OCI-LY1 (cell line): ENCODE data around the gene SORBS1.

Experiments used
- H2AFZ ChIP-seq: fragments of 200-600 bp; sonication (generic), shearing (Covaris generic); 2 replicates; pipeline ENCODE4 v1.6.0; 2014; ENCODE audit warnings: antibody characterized with exemption, mild to moderate bottlenecking, low read length
- H3F3A ChIP-seq: fragments of 200-600 bp; sonication (generic), shearing (Covaris generic); 2 replicates; pipeline ENCODE4 v1.6.0; 2014; ENCODE audit warnings: mild to moderate bottlenecking, antibody characterized with exemption, low read length, moderate library complexity; ENCODE audit not compliant: insufficient read depth
- H3K27ac ChIP-seq: fragments of 200-600 bp; sonication (generic); 2 replicates; pipeline ENCODE4 v1.5.1; 2014; ENCODE audit warnings: low read length, mixed run types, mild to moderate bottlenecking, low read depth; ENCODE audit not compliant: poor library complexity, severe bottlenecking
- H3K27me3 ChIP-seq: fragments of 200-600 bp; sonication (generic); 2 replicates; pipeline ENCODE4 v1.6.0; 2014; ENCODE audit warnings: antibody characterized with exemption, mild to moderate bottlenecking, low read length, moderate library complexity; ENCODE audit not compliant: insufficient read depth
- H3K36me3 ChIP-seq: fragments of 200-600 bp; sonication (generic); 2 replicates; pipeline ENCODE4 v1.6.1; 2014; ENCODE audit warnings: mild to moderate bottlenecking, antibody characterized with exemption, low read length, moderate library complexity, mixed read lengths; ENCODE audit not compliant: insufficient read depth
- H3K4me1 ChIP-seq: fragments of 200-600 bp; sonication (generic); 2 replicates; pipeline ENCODE4 v1.5.1; 2014; ENCODE audit warnings: mild to moderate bottlenecking, low read length, moderate library complexity; ENCODE audit not compliant: insufficient read depth, severe bottlenecking
- H3K4me2 ChIP-seq: fragments of 200-600 bp; sonication (generic), shearing (Covaris generic); 2 replicates; pipeline ENCODE4 v1.6.1; 2014; ENCODE audit warnings: low read length
- H3K4me3 ChIP-seq: fragments of 200-600 bp; sonication (generic); 2 replicates; pipeline ENCODE4 v1.5.1; 2014; ENCODE audit warnings: low read length, low read depth, mild to moderate bottlenecking, mixed read lengths; ENCODE audit not compliant: poor library complexity, severe bottlenecking
- H3K79me2 ChIP-seq: fragments of 200-600 bp; shearing (Covaris generic); 2 replicates; pipeline ENCODE4 v1.6.1; 2016; ENCODE audit warnings: mixed run types, low read length, mixed read lengths; ENCODE audit not compliant: insufficient read depth
- H3K9ac ChIP-seq: fragments of 200-600 bp; sonication (generic), shearing (Covaris generic); 2 replicates; pipeline ENCODE4 v1.6.1; 2014; ENCODE audit warnings: mild to moderate bottlenecking, low read length, mixed read lengths
- H3K9me2 ChIP-seq: fragments of 200-600 bp; sonication (generic), shearing (Covaris generic); 2 replicates; pipeline ENCODE4 v1.6.1; 2014; ENCODE audit warnings: low read depth, mild to moderate bottlenecking, low read length, mixed read lengths
- H3K9me3 ChIP-seq: fragments of 200-600 bp; shearing (Covaris generic); 2 replicates; pipeline ENCODE4 v1.6.1; 2014; ENCODE audit warnings: low read length, mixed read lengths
- H4K20me1 ChIP-seq: fragments of 200-600 bp; sonication (generic), shearing (Covaris generic); 2 replicates; pipeline ENCODE4 v1.6.0; 2016; ENCODE audit warnings: mild to moderate bottlenecking, low read length; ENCODE audit not compliant: insufficient read depth
- CTCF ChIP-seq: fragments of 200-600 bp; sonication (generic), shearing (Covaris generic); IDR thresholded peaks from 2 replicates; pipeline ENCODE4 v1.5.1; 2017; ENCODE audit warnings: mild to moderate bottlenecking, antibody characterized with exemption, low read length, moderate library complexity, mixed read lengths
- EZH2 ChIP-seq: fragments of 200-600 bp; sonication (generic), shearing (Covaris generic); IDR thresholded peaks from 2 replicates; pipeline ENCODE4 v1.8.0; 2017; ENCODE audit warnings: borderline replicate concordance, mixed run types, mild to moderate bottlenecking, antibody characterized with exemption, low read length, moderate library complexity, mixed read lengths

SORBS1 gene

GRCh38 chr10:95496246-95496911 is 64.8 kb downstream of the SORBS1 start:
- no peaks in the 10 kb centered on the region for H4K20me1 ChIP-seq
- H3K9me2 ChIP-seq = no peaks in the 10 kb centered on the region
- no peaks in the 10 kb centered on the region for H3K36me3 ChIP-seq
- no peaks in the 10 kb centered on the region for H3K4me1 ChIP-seq
- H3K27ac ChIP-seq = no peak overlapping the region
- no peaks in the 10 kb centered on the region for H3K27me3 ChIP-seq
- H3K9ac ChIP-seq = no peak overlapping the region
- no peaks in the 10 kb centered on the region for H3F3A ChIP-seq
- no peak overlapping the region for H3K4me3 ChIP-seq
- no peak overlapping the region for H2AFZ ChIP-seq
- TF ChIP-seq EZH2 (no peak), CTCF (no peak)
- H3K79me2 ChIP-seq = no peaks in the 10 kb centered on the region
- no peaks in the 10 kb centered on the region for H3K9me3 ChIP-seq
- H3K4me2 ChIP-seq = no peak overlapping the region

- no peaks in the 10 kb centered on the region for H3K79me2 ChIP-seq
- H3K27me3 ChIP-seq = no peaks in the 10 kb centered on the region
- no peaks in the 10 kb centered on the region for H3K4me1 ChIP-seq
- TF ChIP-seq CTCF (no peak), EZH2 (no peak)
- H3K4me2 ChIP-seq = no peak overlapping the region
- H3K36me3 ChIP-seq = no peaks in the 10 kb centered on the region
- no peak overlapping the region for H2AFZ ChIP-seq
- no peaks in the 10 kb centered on the region for H3F3A ChIP-seq
- no peaks in the 10 kb centered on the region for H3K9me3 ChIP-seq
- no peak overlapping the region for H3K9ac ChIP-seq
- no peak overlapping the region for H3K4me3 ChIP-seq
- no peaks in the 10 kb centered on the region for H4K20me1 ChIP-seq
- no peak overlapping the region for H3K27ac ChIP-seq
- no peaks in the 10 kb centered on the region for H3K9me2 ChIP-seq
These were observed 67.3 kb downstream of the SORBS1 start for GRCh38 chr10:95493862-95494261.

- H3K4me1 ChIP-seq = no peaks in the 10 kb centered on the region
- H3K27me3 ChIP-seq = no peaks in the 10 kb centered on the region
- no peaks in the 10 kb centered on the region for H3F3A ChIP-seq
- no peak for TF ChIP-seq CTCF
- no peak for TF ChIP-seq EZH2
- H3K9me2 ChIP-seq = no peaks in the 10 kb centered on the region
- no peak overlapping the region for H3K4me3 ChIP-seq
- no peak overlapping the region for H3K4me2 ChIP-seq
- no peaks in the 10 kb centered on the region for H3K9me3 ChIP-seq
- H3K79me2 ChIP-seq = no peaks in the 10 kb centered on the region
- H3K9ac ChIP-seq = no peak overlapping the region
- H3K27ac ChIP-seq = no peak overlapping the region
- H4K20me1 ChIP-seq = no peaks in the 10 kb centered on the region
- H3K36me3 ChIP-seq = no peaks in the 10 kb centered on the region
- H2AFZ ChIP-seq = no peak overlapping the region
These were observed 73.2 kb downstream of the SORBS1 start for GRCh38 chr10:95487994-95488393.
